PC-3 (cell line): ENCODE results near the gene CCNDBP1. TPM values are rescaled to one million over a fixed set of nuclear protein-coding genes. Genes with fewer than 3 reads are reported as not detected.

Experiments
- ATAC-seq: fragments of 200-7000 bp; cut with Tn5 transposase; 2 replicates; pipeline ENCODE4 v1.9.1; 2020; ENCODE audit warnings: mild to moderate bottlenecking, moderate library complexity
- BruUV-seq: library from RNA; stranded (reverse); fragments of 400-500 nt; replicated peaks from 2 replicates; lab custom pipeline; 2021; lab: Mats Ljungman, UMichigan
- CTCF ChIA-PET: fragments of 300-600 bp; sonication (Branson Sonifier 250); formaldehyde crosslinking; loops from one replicate; lab custom pipeline; 2022; ENCODE audit warnings: antibody characterized with exemption; lab: Charles Lee
- POLR2A ChIA-PET: fragments of 300-600 bp; sonication (Branson Sonifier 250); formaldehyde crosslinking; loops from one replicate; lab custom pipeline; 2022; ENCODE audit warnings: antibody characterized with exemption; ENCODE audit not compliant: unreplicated experiment; lab: Charles Lee
- DNase-seq: peaks from one replicate; pipeline ENCODE4 v3.0.0-alpha.2; 2015
- H2AFZ ChIP-seq: fragments of 300-600 bp; sonication (generic); 2 replicates; pipeline ENCODE4 v1.6.0; 2016; ENCODE audit warnings: antibody characterized with exemption, low read length
- H3F3A ChIP-seq: fragments of 300-600 bp; sonication (generic); one replicate; pipeline ENCODE4 v1.6.0; 2017; ENCODE audit warnings: antibody characterized with exemption, low read length, control low read depth, mild to moderate bottlenecking; ENCODE audit not compliant: unreplicated experiment
- H3K27ac ChIP-seq: fragments of 300-600 bp; sonication (generic); 2 replicates; pipeline ENCODE4 v1.5.1; 2016; ENCODE audit warnings: mild to moderate bottlenecking, low read length
- H3K27me3 ChIP-seq: fragments of 300-600 bp; sonication (generic); 2 replicates; pipeline ENCODE4 v1.6.1; 2016; ENCODE audit warnings: low read length, mixed read lengths
- H3K36me3 ChIP-seq: fragments of 300-600 bp; sonication (generic); 2 replicates; pipeline ENCODE4 v1.6.1; 2016; ENCODE audit warnings: low read depth, mixed run types, low read length, mixed read lengths
- H3K4me1 ChIP-seq: fragments of 300-600 bp; sonication (generic); 2 replicates; pipeline ENCODE4 v1.5.1; 2016; ENCODE audit warnings: low read length; ENCODE audit not compliant: insufficient read depth
- H3K4me2 ChIP-seq: fragments of 300-600 bp; sonication (generic); 2 replicates; pipeline ENCODE4 v1.6.0; 2016; ENCODE audit warnings: low read length
- H3K4me3 ChIP-seq: fragments of 300-600 bp; sonication (generic); 2 replicates; pipeline ENCODE4 v1.5.1; 2016; ENCODE audit warnings: mild to moderate bottlenecking, low read length, mixed read lengths
- H3K79me2 ChIP-seq: fragments of 300-600 bp; sonication (generic); 2 replicates; pipeline ENCODE4 v1.6.1; 2017; ENCODE audit warnings: low read length, mixed read lengths
- H3K9ac ChIP-seq: fragments of 300-600 bp; sonication (generic); 2 replicates; pipeline ENCODE4 v1.6.0; 2016; ENCODE audit warnings: mild to moderate bottlenecking, low read length
- H3K9me2 ChIP-seq: fragments of 300-600 bp; sonication (generic); replicated peaks from 2 replicates; pipeline ENCODE4 v1.6.1; 2016; ENCODE audit warnings: mixed run types, low read length, mixed read lengths
- H3K9me3 ChIP-seq: fragments of 300-600 bp; sonication (generic); 2 replicates; pipeline ENCODE4 v1.6.1; 2016; ENCODE audit warnings: low read length, mixed read lengths
- H4K20me1 ChIP-seq: fragments of 300-600 bp; sonication (generic); 2 replicates; pipeline ENCODE4 v1.6.1; 2016; ENCODE audit warnings: low read length, mixed read lengths
- CTCF ChIP-seq: fragments of 300-600 bp; sonication (generic); conservative IDR thresholded peaks from 2 replicates; pipeline ENCODE4 v1.5.1; 2017; ENCODE audit warnings: antibody characterized with exemption, low read depth, mild to moderate bottlenecking, low read length
- EZH2 ChIP-seq: fragments of 300-600 bp; sonication (generic); IDR thresholded peaks from one replicate; pipeline ENCODE4 v1.6.1; 2017; ENCODE audit warnings: antibody characterized with exemption, mild to moderate bottlenecking, low read length; ENCODE audit not compliant: unreplicated experiment
- EZH2phosphoT487 ChIP-seq: fragments of 300-600 bp; sonication (generic); IDR thresholded peaks from 2 replicates; pipeline ENCODE4 v1.6.1; 2018; ENCODE audit warnings: mild to moderate bottlenecking, antibody characterized with exemption, low read length, borderline replicate concordance
- intact Hi-C: fragments of 100-400 bp; cut with micrococcal nuclease; formaldehyde crosslinking; loops from 2 replicates; pipeline ENCODE4 v1.9.0; 2023
- total RNA-seq: library from RNA; depleted of rRNA; stranded (reverse); fragments of >200 nt; gene quantifications from 2 replicates; pipeline ENCODE4 v1.2.3, GENCODE V29; 2014

Gene CCNDBP1
- total RNA-seq, 1 experiment from 2014 or later: 34.3 TPM

GRCh38 chr15:43243020-43243645 is 57.9 kb downstream of the CCNDBP1 start:
- Histone ChIP-seq H3K9me2 (no peaks in the 10 kb centered on the region), H3K4me3 (no peak overlapping the region), H3K9me3 (no peaks in the 10 kb centered on the region), H3K4me1 (peaks cover 8% of the 10 kb centered on the region), H4K20me1 (no peaks in the 10 kb centered on the region), H3K27me3 (no peaks in the 10 kb centered on the region), H3K27ac (no peak overlapping the region), H3K4me2 (no peak overlapping the region), H3F3A (no peaks in the 10 kb centered on the region), H3K9ac (no peak overlapping the region), H2AFZ (no peak overlapping the region), H3K36me3 (no peaks in the 10 kb centered on the region), H3K79me2 (no peaks in the 10 kb centered on the region)
- ATAC-seq: no peak
- no peak for DNase-seq
- intact Hi-C loops: no loop called here
- TF ChIP-seq EZH2phosphoT487: no peak
- TF ChIP-seq CTCF: no peak
- TF ChIP-seq EZH2: no peak
- no TSS peak for BruUV-seq
- ChIA-PET CTCF (no interaction called here), POLR2A (no interaction called here)

GRCh38 chr15:43244092-43244491 is 58.9 kb downstream of the CCNDBP1 start:
- CTCF ChIA-PET: interaction anchor here (1.1 kb wide), 1 partner anchor 18 kb away, joined by 3 read pairs; no protein-coding TSS in a partner anchor
- TF ChIP-seq EZH2: no peak
- no peak for TF ChIP-seq CTCF
- TF ChIP-seq EZH2phosphoT487: no peak
- no TSS peak for BruUV-seq
- POLR2A ChIA-PET: no interaction called here
- peak; percentile 27 for ATAC-seq
- no peaks in the 10 kb centered on the region for H3F3A ChIP-seq
- H2AFZ ChIP-seq: no peak overlapping the region
- H3K4me1 ChIP-seq: peaks cover 9% of the 10 kb centered on the region
- no peak overlapping the region for H3K9ac ChIP-seq
- no peak overlapping the region for H3K4me3 ChIP-seq
- DNase-seq: peak; percentile 27
- H4K20me1 ChIP-seq: no peaks in the 10 kb centered on the region
- no peaks in the 10 kb centered on the region for H3K9me2 ChIP-seq
- H3K27me3 ChIP-seq: no peaks in the 10 kb centered on the region
- H3K4me2 ChIP-seq: no peak overlapping the region
- no peaks in the 10 kb centered on the region for H3K9me3 ChIP-seq
- no peaks in the 10 kb centered on the region for H3K79me2 ChIP-seq
- H3K36me3 ChIP-seq: no peaks in the 10 kb centered on the region
- H3K27ac ChIP-seq: no peak overlapping the region
- intact Hi-C loops: no loop called here

GRCh38 chr15:43246261-43246774 is 61.1 kb downstream of the CCNDBP1 start:
- Histone ChIP-seq H3K79me2 (no peaks in the 10 kb centered on the region), H3F3A (no peaks in the 10 kb centered on the region), H3K36me3 (no peaks in the 10 kb centered on the region), H3K4me3 (no peak overlapping the region), H3K27me3 (no peaks in the 10 kb centered on the region), H4K20me1 (no peaks in the 10 kb centered on the region), H3K9me2 (no peaks in the 10 kb centered on the region), H3K4me2 (no peak overlapping the region), H3K4me1 (peaks cover 21% of the 10 kb centered on the region), H3K9me3 (no peaks in the 10 kb centered on the region), H3K27ac (no peak overlapping the region), H2AFZ (no peak overlapping the region), H3K9ac (no peak overlapping the region)
- CTCF ChIA-PET: no interaction called here
- intact Hi-C loops: no loop called here
- TF ChIP-seq EZH2phosphoT487 (no peak), EZH2 (no peak), CTCF (no peak)
- DNase-seq (no peak), ATAC-seq (no peak)
- BruUV-seq: no TSS peak
- POLR2A ChIA-PET: no interaction called here
